Upper lobe of left lung (tissue), 4 donors: ENCODE measurements around the gene MUC2.

Experiments
- CTCF ChIP-seq, 6 experiments: fragments of 450-650 bp in 4 of 6; fragments of 200-600 bp in 2 of 6; sonication (generic) in 2 of 6; IDR thresholded peaks; one replicate each; pipeline ENCODE4 v1.5.1; 2016 to 2019; ENCODE audit warnings: antibody characterized with exemption in 6 of 6
- POLR2A ChIP-seq, 4 donors: fragments of 450-650 bp; IDR thresholded peaks; one replicate each; pipeline ENCODE4 v1.5.1; 2016 to 2017; ENCODE audit warnings: antibody characterized with exemption in 4 of 4, mild to moderate bottlenecking in 2 of 4

GRCh38 chr11:1060410-1060809 lies 14.3 kb upstream of the MUC2 start:
- TF ChIP-seq CTCF (IDR thresholded peaks at IDR 0.05) (no peak), POLR2A (IDR thresholded peaks at IDR 0.05) (no peak)
